Measurements from ENCODE around the gene METTL25B.

The METTL25B gene

DNA sequence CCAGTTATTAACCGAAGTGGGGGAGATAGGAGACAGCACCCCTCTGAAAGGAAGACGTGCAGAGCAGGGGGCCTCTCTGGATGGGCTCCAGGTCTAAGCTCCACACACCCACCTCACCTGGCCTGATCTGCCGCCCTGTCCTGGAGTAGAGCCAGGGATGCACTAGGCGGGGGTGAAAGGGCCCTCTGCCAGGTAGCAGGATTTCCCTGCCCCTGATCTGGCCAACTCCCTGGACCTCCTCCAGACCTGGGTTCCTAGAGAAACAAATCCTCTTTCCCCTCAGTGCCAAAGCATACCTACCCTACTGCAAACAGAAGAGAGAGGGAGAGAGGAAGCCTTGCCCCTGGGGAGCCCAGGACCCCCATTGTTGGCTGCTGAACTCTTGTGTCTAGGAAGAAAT lies 24.9 kb upstream of the METTL25B start:
- H3K4me3 ChIP-seq (ENCODE audit: low read depth, low read length) = no peak overlapping the region
- no peak for DNase-seq (ENCODE audit: low read depth)
- TF ChIP-seq, protein P1, sequence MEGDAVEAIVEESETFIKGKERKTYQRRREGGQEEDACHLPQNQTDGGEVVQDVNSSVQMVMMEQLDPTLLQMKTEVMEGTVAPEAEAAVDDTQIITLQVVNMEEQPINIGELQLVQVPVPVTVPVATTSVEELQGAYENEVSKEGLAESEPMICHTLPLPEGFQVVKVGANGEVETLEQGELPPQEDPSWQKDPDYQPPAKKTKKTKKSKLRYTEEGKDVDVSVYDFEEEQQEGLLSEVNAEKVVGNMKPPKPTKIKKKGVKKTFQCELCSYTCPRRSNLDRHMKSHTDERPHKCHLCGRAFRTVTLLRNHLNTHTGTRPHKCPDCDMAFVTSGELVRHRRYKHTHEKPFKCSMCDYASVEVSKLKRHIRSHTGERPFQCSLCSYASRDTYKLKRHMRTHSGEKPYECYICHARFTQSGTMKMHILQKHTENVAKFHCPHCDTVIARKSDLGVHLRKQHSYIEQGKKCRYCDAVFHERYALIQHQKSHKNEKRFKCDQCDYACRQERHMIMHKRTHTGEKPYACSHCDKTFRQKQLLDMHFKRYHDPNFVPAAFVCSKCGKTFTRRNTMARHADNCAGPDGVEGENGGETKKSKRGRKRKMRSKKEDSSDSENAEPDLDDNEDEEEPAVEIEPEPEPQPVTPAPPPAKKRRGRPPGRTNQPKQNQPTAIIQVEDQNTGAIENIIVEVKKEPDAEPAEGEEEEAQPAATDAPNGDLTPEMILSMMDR (IDR thresholded peaks at IDR 0.05; ENCODE audit: control insufficient read depth, extremely low read depth, insufficient read depth) = no peak

DNA sequence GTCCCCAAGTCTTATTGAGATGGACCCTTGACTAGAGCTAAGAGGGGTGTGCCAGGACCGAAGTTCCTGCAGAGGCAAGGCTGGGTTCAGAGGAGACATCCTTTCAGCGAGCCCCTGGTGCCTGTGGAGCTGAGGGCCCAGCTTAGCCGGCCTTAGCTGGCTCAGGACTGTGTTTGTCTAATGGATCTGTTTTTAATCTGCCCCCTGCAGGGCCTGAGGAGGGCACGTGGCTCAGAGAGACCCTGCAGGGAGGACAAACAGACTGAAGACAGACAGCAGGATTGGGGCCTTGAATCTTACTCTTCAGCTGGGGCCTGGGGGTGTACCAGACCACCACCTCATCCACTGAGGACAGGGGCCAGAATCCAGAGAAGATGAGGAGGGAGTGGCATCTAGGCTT lies 24.5 kb upstream of the METTL25B start:
- no peak for DNase-seq (ENCODE audit: low read depth)
- TF ChIP-seq, protein P1 (IDR thresholded peaks at IDR 0.05; ENCODE audit: control insufficient read depth, extremely low read depth, insufficient read depth) = no peak
- no peak overlapping the region for H3K4me3 ChIP-seq (ENCODE audit: low read depth, low read length)

DNA sequence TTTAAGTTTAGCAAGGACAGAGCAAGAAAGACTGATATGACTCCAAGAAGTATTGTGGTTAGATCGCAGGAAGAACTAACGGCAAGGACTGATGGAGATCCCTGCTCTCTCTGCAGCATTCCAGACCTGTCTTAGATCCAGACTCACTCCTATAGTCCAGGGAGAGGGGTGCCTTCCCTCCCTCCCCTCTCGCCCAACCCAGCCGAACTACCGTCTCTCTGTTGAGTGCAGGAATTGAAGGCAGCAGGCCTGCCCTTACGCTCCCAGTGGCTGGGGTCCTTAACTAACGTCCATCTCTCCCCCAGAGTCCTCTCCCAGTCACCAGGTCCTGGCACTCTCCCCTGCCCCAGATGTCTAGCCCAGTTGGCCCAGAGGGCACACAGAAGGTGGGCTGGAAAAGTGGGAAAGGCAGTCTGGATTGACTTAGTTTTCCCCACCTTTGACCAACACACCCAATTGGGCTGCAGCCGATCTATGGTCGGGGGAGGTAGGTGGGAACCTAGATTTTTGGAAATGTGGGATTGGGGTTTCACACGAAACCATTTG lies 24.0 kb upstream of the METTL25B start:
- TF ChIP-seq, protein P1 (IDR thresholded peaks at IDR 0.05; ENCODE audit: control insufficient read depth, extremely low read depth, insufficient read depth) = no peak
- DNase-seq (ENCODE audit: low read depth) = no peak
- no peak overlapping the region for H3K4me3 ChIP-seq (ENCODE audit: low read depth, low read length)

DNA sequence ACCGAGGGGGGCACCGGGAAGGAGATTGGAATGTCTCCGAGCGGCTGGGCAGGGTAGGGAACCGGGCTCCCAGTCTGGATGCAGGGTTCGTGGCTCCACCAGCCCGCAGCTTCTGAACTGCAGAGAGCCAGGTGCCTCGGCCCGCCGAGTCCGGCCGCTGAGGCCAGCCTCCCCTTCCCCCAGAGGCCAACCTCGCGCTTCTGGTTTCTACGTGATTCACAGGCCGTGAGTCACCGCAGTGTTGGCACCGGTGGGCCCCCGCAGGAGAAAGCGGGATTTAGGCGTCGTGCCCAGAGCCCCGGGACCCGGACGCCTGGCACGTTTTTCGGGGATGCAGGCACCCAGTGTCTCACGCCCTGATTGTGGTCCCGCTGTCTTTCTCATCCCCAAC lies 23.3 kb upstream of the METTL25B start:
- TF ChIP-seq, protein P1 (IDR thresholded peaks at IDR 0.05; ENCODE audit: control insufficient read depth, extremely low read depth, insufficient read depth) = no peak
- DNase-seq (ENCODE audit: low read depth) = no peak
- H3K4me3 ChIP-seq (ENCODE audit: low read depth, low read length) = no peak overlapping the region

DNA sequence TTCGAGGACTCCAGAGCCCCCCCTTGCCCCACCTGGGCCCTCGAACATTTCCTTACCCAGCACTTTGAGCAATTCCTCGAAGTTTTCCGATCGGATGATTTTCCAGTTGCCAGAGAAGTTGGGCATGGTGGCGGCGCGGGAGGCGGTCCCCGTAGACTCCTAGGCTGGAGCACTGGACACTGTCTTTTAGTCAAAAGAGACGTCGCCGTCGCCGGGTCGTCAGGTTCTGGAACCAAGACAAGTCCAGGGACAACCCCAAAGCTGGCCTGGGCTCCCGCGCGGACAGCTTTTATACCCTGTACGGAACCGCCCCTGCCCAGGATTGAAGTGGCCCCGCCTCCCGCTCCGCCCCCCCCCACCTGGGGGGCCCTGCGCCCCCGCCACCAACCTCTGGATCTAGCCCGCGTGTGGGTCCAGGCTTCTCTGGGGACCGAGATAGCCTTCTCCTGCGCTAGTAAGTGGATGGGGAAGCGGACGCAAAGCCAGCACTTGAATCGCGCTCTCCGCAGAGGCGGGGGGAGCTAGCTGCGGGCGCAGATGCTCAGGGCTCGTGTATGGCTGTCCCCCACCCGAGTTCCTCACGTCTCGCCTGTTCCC lies 22.9 kb upstream of the METTL25B start, which contains the start of gene CRABP2:
TSS of gene CRABP2 (minus strand) at position 263 of the 597 bp plus-strand sequence. CDS start at position 126, 137 bp downstream.
- TF ChIP-seq, protein P1 (IDR thresholded peaks at IDR 0.05; ENCODE audit: control insufficient read depth, extremely low read depth, insufficient read depth) = no peak
- peak within 1 kb of the TSS; percentile 38 for H3K4me3 ChIP-seq (ENCODE audit: low read depth, low read length)

DNA sequence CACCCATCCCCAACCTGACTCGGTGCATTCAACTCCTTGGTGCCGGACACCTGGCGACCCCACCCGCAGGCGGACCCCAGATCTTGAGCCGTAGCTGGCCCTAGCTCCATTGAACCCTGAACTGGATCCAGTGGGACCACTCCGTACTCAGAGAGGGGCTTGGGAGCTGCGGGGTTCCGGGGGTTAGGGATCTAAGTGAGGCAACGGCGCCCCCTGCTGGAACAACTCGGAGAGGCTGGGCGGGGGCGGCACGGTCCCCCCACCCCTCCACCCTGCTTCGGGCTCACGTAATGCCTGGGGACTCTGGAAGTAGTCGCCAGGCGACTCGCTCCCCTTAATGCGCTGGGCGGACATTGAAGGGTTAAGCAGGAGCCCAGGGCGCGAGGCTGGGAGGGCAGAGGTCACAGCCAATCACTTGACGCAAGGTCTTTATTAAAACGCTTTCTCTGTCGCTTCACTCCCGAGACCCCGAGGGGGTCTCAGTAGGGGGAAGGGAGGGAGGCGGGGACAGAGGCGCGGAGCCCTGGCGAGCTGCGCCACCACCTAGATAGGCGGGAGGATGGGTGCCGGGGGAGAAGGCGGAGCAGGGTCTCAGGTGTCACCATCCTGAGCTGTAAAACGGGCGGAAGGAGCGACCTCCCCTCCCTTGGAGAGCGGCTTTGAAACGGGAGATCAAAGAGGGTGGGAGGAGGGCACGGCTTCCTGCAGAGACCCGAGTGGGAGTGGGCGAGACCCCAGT lies 22.2 kb upstream of the METTL25B start:
- no peak for DNase-seq (ENCODE audit: low read depth)
- TF ChIP-seq, protein P1 (IDR thresholded peaks at IDR 0.05; ENCODE audit: control insufficient read depth, extremely low read depth, insufficient read depth) = peak; percentile 69
- H3K4me3 ChIP-seq (ENCODE audit: low read depth, low read length) = peak overlapping the region; percentile 38

More for the DNA sequence above, 22.9 kb upstream of the METTL25B start, which contains the start of gene CRABP2:
- no peak for DNase-seq (ENCODE audit: low read depth)
